ENCODE results near the gene ST6GALNAC6.
A peak's percentile ranks its signal among the peaks of the same experiment; 100 is the strongest.

The ST6GALNAC6 gene

DNA sequence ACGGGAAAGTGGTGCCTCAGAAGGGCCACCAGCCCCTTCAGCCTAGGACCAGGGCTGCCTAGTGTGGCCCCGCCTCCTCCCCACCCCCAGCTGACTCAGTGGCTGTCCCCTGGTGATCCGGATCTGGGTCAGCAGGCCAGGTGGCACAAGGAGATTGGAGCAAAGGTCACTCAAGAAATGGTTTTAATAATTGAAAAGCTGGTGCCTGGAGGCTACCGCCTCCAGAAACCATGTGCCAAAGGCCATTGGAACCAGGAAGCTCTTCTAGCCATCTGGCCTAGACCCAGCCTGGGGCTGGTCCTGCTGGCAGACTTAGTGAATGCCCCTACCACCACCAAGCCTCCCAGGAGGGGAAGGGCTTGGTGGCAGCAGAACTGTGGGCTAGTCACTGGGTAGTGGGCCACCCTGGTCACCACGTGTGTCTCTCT, 15.9 kb upstream of the ST6GALNAC6 start:
- no peaks in the 10 kb centered on the region for H3K9me3 Mint-ChIP-seq (ENCODE audit: low read depth)
- H3K27me3 Mint-ChIP-seq, result no peaks in the 10 kb centered on the region
- H3K4me1 Mint-ChIP-seq (ENCODE audit: low read depth), result peaks cover 57% of the 10 kb centered on the region
- H3K4me3 Mint-ChIP-seq, result peak overlapping the region; percentile 91
- H3K27ac Mint-ChIP-seq, result peak overlapping the region; percentile 89
- H3K36me3 Mint-ChIP-seq, result no peaks in the 10 kb centered on the region

- no peaks in the 10 kb centered on the region for H3K9me3 Mint-ChIP-seq (ENCODE audit: low read depth)
- H3K4me3 Mint-ChIP-seq, result no peak overlapping the region
- no peak overlapping the region for H3K27ac Mint-ChIP-seq
- H3K36me3 Mint-ChIP-seq, result no peaks in the 10 kb centered on the region
- no peaks in the 10 kb centered on the region for H3K27me3 Mint-ChIP-seq
- peaks cover 48% of the 10 kb centered on the region for H3K4me1 Mint-ChIP-seq (ENCODE audit: low read depth)
These were observed 14.3 kb upstream of the ST6GALNAC6 start for GRCh38 chr9:127913682-127914081.

DNA sequence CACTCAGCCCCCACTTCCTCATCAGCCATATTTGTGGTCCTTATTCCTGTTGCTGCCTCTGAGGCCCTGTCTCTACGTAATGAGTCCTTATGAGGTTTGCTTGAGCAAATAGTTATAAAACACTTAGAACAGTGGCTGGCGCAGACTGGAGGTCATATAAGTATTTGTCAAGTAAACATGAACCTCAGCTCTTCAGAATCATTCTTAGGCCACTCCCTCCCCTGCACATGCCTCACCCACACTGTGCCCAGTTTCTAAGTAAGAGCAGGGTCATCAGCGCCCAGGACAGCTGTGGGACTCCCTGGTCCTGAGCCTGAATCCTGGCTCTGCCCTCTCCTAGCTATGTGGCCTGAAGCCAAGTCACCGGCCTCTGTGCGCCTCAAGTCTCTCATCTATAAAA, 13.5 kb upstream of the ST6GALNAC6 start:
- Mint-ChIP-seq H3K27me3 (no peaks in the 10 kb centered on the region), H3K36me3 (no peaks in the 10 kb centered on the region), H3K9me3 (ENCODE audit: low read depth) (no peaks in the 10 kb centered on the region), H3K27ac (no peak overlapping the region), H3K4me3 (no peak overlapping the region), H3K4me1 (ENCODE audit: low read depth) (peaks cover 40% of the 10 kb centered on the region)

GRCh38 chr9:127912296-127912695, 12.9 kb upstream of the ST6GALNAC6 start:
- Mint-ChIP-seq H3K4me3 (no peak overlapping the region), H3K9me3 (ENCODE audit: low read depth) (no peaks in the 10 kb centered on the region), H3K27me3 (no peaks in the 10 kb centered on the region), H3K27ac (peak overlapping the region; percentile 46), H3K4me1 (ENCODE audit: low read depth) (peaks cover 34% of the 10 kb centered on the region), H3K36me3 (no peaks in the 10 kb centered on the region)

DNA sequence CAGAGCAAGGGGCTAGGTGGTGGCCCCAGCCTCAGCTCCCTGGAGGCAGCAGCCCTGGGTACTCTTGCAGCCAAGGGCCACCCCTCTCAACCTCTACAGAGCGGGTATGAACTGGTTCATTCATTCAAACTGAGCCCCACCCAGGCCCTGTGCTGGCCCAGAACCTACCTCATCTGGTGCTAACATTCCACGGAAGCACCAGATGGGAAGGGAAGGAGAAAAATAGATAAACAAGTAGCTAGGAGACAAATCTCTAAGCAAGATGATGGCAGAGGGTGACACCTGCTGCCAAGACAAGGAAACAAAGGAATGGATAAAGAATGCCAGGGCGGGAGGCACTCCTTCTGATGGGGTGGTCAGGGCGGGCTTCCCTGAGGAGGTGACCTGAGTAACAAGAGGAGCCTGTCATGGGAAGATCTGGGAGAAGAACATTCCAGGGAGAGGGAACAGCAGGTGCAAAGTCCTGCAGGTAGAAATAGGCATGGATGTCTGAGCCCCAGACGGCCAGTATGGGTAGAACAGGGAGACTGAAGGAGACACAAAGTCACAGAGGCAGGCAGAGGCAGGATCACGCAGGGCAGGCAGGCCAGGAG, 11.3 kb upstream of the ST6GALNAC6 start:
- Mint-ChIP-seq H3K4me1 (ENCODE audit: low read depth) (peaks cover 41% of the 10 kb centered on the region), H3K27me3 (no peaks in the 10 kb centered on the region), H3K27ac (peak overlapping the region; percentile 79), H3K9me3 (ENCODE audit: low read depth) (no peaks in the 10 kb centered on the region), H3K36me3 (no peaks in the 10 kb centered on the region), H3K4me3 (no peak overlapping the region)

GRCh38 chr9:127909839-127910273, 10.5 kb upstream of the ST6GALNAC6 start:
- no peak overlapping the region for H3K4me3 Mint-ChIP-seq
- H3K27me3 Mint-ChIP-seq, result no peaks in the 10 kb centered on the region
- H3K36me3 Mint-ChIP-seq, result no peaks in the 10 kb centered on the region
- no peaks in the 10 kb centered on the region for H3K9me3 Mint-ChIP-seq (ENCODE audit: low read depth)
- peak overlapping the region; percentile 34 for H3K27ac Mint-ChIP-seq
- H3K4me1 Mint-ChIP-seq (ENCODE audit: low read depth), result peaks cover 43% of the 10 kb centered on the region

DNA sequence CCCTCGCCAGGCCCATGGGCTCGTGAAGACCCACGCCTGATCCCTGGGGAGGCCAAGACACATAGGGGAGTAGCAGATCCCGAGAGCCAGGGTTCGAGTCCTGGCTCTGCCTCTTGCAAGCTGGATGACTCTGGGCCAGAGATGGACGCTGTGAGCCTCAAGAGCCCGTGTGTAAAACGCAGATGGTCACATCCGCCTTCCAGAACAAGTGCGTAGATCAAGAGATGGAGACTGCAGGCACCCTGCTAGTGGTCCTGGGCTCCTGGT, 9.2 kb upstream of the ST6GALNAC6 start:
- Mint-ChIP-seq H3K9me3 (ENCODE audit: low read depth) (no peaks in the 10 kb centered on the region), H3K36me3 (no peaks in the 10 kb centered on the region), H3K4me3 (no peak overlapping the region), H3K4me1 (ENCODE audit: low read depth) (peaks cover 51% of the 10 kb centered on the region), H3K27ac (no peak overlapping the region), H3K27me3 (no peaks in the 10 kb centered on the region)

GRCh38 chr9:127907867-127908659, 8.7 kb upstream of the ST6GALNAC6 start:
- no peaks in the 10 kb centered on the region for H3K9me3 Mint-ChIP-seq (ENCODE audit: low read depth)
- peak overlapping the region; percentile 35 for H3K27ac Mint-ChIP-seq
- H3K4me3 Mint-ChIP-seq, result no peak overlapping the region
- no peaks in the 10 kb centered on the region for H3K27me3 Mint-ChIP-seq
- peaks cover 55% of the 10 kb centered on the region for H3K4me1 Mint-ChIP-seq (ENCODE audit: low read depth)
- no peaks in the 10 kb centered on the region for H3K36me3 Mint-ChIP-seq

DNA sequence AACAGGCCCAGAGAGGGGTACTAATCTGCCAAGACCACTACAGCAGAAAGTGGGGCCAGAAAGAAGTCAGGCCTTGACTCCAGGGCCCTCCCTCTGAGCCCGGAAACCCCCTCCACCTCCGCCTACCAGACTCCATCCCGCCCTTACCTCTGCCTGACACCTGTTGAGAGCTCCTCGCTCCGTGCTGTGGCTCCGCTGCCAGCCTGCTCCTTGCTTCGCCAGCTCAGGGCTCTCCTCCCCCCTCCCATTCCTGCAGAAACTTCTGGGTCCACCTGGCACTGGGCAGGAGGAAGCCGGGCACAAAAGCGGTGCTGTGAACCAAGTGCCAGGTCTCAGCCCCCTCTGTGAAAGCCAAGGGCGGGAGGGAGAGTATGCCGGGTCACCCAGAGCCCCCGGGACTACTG, 6.4 kb upstream of the ST6GALNAC6 start:
- H3K36me3 Mint-ChIP-seq, result no peaks in the 10 kb centered on the region

DNA sequence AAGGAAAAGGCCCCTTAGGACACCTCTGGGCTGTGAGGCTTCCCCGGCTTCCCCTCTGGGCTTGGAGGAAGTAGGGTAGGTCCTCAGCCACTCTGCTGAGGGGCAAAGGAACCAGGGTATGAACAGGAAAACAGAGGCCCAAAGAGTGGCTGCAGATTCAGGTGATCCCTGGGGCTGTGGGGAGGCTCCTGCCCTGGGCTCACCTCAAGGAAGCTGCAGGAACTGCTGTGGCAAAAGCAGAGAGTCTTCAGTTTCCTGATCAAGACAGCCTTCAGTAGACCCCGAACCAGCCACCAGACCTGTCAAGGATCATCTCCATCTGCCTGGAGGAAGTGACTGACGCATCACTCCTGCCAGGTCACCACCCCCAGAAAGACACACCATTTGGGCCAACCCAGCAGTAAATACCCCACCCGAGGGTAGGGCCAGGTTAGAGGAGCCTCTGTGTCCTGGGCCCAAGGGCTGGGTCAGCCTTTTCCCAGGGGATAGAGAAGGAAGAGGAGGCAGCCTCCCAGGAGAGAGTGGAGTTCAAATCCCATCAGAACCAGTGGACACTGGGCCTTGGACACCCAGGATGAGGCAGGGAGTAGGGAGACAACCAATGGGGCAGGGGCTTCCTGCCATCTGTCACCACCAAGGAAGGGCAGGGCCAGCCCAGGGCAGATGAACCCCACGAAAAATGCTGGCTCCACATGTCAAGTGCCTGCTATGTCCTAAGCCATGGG, 5.8 kb upstream of the ST6GALNAC6 start:
- H3K4me3 Mint-ChIP-seq, result peak overlapping the region; percentile 91
- H3K27ac Mint-ChIP-seq, result peak overlapping the region; percentile 100
- H3K27me3 Mint-ChIP-seq, result no peaks in the 10 kb centered on the region
- H3K4me1 Mint-ChIP-seq (ENCODE audit: low read depth), result peaks cover 48% of the 10 kb centered on the region
- no peaks in the 10 kb centered on the region for H3K36me3 Mint-ChIP-seq
- H3K9me3 Mint-ChIP-seq (ENCODE audit: low read depth), result no peaks in the 10 kb centered on the region

More for the DNA sequence above, 6.4 kb upstream of the ST6GALNAC6 start:
- H3K9me3 Mint-ChIP-seq (ENCODE audit: low read depth), result no peaks in the 10 kb centered on the region
- H3K4me1 Mint-ChIP-seq (ENCODE audit: low read depth), result peaks cover 50% of the 10 kb centered on the region
- peak overlapping the region; percentile 91 for H3K4me3 Mint-ChIP-seq
- no peaks in the 10 kb centered on the region for H3K27me3 Mint-ChIP-seq
- peak overlapping the region; percentile 100 for H3K27ac Mint-ChIP-seq

DNA sequence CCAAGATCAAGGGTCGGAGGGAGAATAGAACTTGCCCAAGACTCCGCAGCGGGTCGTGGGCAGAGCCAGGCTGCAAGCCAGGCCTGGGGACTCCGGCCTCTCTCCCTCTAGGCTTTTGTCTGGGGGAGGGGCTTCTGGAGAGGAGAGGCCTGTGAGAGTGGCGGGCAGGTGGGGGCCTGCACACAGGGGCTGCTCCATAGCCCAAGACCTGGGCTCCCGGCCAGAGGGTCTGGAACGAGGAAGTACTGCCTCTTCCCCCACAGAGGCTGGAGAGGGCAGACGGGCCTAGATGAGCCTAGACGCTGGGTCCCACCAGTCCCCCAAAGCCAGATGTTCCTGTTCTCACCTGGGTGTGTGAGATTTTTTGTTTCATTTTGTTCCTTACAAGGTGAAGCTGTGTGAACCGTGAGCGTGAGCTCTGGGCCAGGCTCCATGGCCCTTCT, 5.2 kb upstream of the ST6GALNAC6 start:
- Mint-ChIP-seq H3K4me3 (peak overlapping the region; percentile 91), H3K9me3 (ENCODE audit: low read depth) (no peaks in the 10 kb centered on the region), H3K36me3 (no peaks in the 10 kb centered on the region), H3K27ac (peak overlapping the region; percentile 100), H3K4me1 (ENCODE audit: low read depth) (peaks cover 54% of the 10 kb centered on the region), H3K27me3 (no peaks in the 10 kb centered on the region)

- H3K9me3 Mint-ChIP-seq (ENCODE audit: low read depth), result no peaks in the 10 kb centered on the region
- H3K4me1 Mint-ChIP-seq (ENCODE audit: low read depth), result peaks cover 54% of the 10 kb centered on the region
- H3K36me3 Mint-ChIP-seq, result no peaks in the 10 kb centered on the region
- peak overlapping the region; percentile 91 for H3K4me3 Mint-ChIP-seq
- no peaks in the 10 kb centered on the region for H3K27me3 Mint-ChIP-seq
- H3K27ac Mint-ChIP-seq, result peak overlapping the region; percentile 100
These were observed 4.4 kb upstream of the ST6GALNAC6 start for GRCh38 chr9:127903557-127904475.

DNA sequence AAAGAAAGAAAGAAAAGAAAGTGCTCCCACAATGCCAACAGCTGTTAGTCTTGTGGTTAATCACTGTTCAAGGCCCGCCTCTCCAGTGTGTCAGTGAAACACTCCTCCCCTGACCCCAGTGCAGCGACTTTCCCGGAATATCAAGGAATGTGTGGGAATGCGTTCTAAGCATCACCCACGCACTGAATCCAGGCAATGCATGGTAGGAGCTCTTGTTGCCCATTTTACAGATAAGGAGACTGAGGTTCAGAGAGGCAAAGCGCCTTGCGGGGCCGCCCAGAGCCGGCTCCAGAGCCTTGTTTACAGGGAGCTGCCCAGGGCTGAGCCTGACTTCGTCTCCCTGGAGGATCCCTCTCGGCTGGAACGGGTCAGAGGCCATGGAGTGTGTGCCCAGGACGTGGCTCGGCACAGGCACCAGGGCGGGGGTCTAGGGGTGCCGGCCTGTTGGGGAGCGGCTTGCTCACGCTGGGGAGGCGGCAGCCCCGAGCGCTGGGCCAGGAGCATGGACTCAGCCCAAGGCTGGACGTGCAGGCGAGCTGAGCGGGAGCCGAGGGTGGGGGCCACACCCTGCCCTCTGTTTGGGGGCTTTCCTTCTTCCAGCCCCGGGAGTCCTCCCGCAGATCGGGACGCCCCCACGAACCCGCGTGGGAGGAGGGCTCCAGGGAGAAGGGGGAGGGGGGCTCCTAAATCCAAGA, 823 bp downstream of the ST6GALNAC6 start:
- peaks cover 6% of the 10 kb centered on the region for H3K9me3 Mint-ChIP-seq (ENCODE audit: low read depth)
- peaks cover 33% of the 10 kb centered on the region for H3K4me1 Mint-ChIP-seq (ENCODE audit: low read depth)
- H3K27ac Mint-ChIP-seq, result peak overlapping the region; percentile 88
- peak overlapping the region; percentile 88 for H3K4me3 Mint-ChIP-seq
- no peaks in the 10 kb centered on the region for H3K27me3 Mint-ChIP-seq
- peaks cover 22% of the 10 kb centered on the region for H3K36me3 Mint-ChIP-seq

DNA sequence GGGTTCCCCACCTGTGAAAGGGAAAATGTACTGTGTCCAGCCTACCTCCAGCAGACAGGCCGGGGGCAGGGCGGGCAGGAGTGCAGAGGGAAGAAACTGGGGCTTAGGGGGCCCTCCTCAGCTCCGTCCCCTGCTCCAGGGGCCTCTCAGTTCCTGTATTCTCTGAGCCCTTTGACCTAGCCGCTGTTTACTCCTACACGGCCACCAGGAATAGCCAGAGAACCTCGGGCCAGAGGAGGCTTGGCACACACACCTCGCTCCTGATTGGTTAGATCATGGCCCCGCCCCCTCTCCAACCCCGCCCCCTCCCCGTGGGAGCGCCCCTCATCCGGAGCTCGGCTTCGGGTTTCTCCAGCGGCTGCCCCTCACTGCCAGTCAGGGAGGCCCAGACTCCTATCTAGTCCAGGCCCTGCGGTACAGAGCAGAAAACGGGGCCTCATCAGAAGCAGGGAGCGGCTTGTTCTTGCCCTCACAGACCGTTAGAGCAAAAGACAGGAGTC, 2.2 kb downstream of the ST6GALNAC6 start:
- no peaks in the 10 kb centered on the region for H3K27me3 Mint-ChIP-seq
- peaks cover 26% of the 10 kb centered on the region for H3K4me1 Mint-ChIP-seq (ENCODE audit: low read depth)
- H3K9me3 Mint-ChIP-seq (ENCODE audit: low read depth), result peaks cover 6% of the 10 kb centered on the region
- H3K4me3 Mint-ChIP-seq, result peak overlapping the region; percentile 88
- peaks cover 33% of the 10 kb centered on the region for H3K36me3 Mint-ChIP-seq
- H3K27ac Mint-ChIP-seq, result no peak overlapping the region

Measured in activated naive CD8-positive, alpha-beta T cell (primary cell).